D721Med (cell line): ENCODE measurements around the gene PEAK1.
"Not testable (repeated sequence)": the region's sequence is repeated elsewhere in the genome, so short reads cannot be mapped to it uniquely, and the experiment has no call there.

Source experiments
- DNase-seq: peaks from one replicate; pipeline ENCODE4 v3.0.0; 2011; ENCODE audit warnings: low spot score; ENCODE audit not compliant: insufficient read length
- FAIRE-seq: peaks from 2 replicates; lab custom pipeline; 2011; peaks lifted over from hg19 to GRCh38; lab: Jason Lieb, UNC
- CTCF ChIP-seq: IDR thresholded peaks from 2 replicates; pipeline ENCODE4 v1.5.1; 2012; ENCODE audit warnings: mild to moderate bottlenecking, control low read depth; ENCODE audit not compliant: insufficient read depth; ENCODE audit errors: missing control alignments

The PEAK1 gene

GRCh38 chr15:77168616-77169015 lies 251.3 kb downstream of the PEAK1 start:
- TF ChIP-seq CTCF = no peak
- FAIRE-seq (no peak), DNase-seq (no peak)

- DNase-seq = no peak
- no peak for TF ChIP-seq CTCF
- FAIRE-seq = no peak
These were observed 251.8 kb downstream of the PEAK1 start for GRCh38 chr15:77168141-77168540.

GRCh38 chr15:77167406-77167805 lies 252.5 kb downstream of the PEAK1 start:
- DNase-seq (no peak), FAIRE-seq (no peak)
- TF ChIP-seq CTCF = no peak

- TF ChIP-seq CTCF = no peak
- no peak for FAIRE-seq
- DNase-seq = no peak
These were observed 256.0 kb downstream of the PEAK1 start for GRCh38 chr15:77163781-77164384.

- FAIRE-seq (peak; percentile 11), DNase-seq (no peak)
- TF ChIP-seq CTCF = no peak
These were observed 256.9 kb downstream of the PEAK1 start for GRCh38 chr15:77162872-77163633.

- DNase-seq (no peak), FAIRE-seq (no peak)
- no peak for TF ChIP-seq CTCF
These were observed 259.1 kb downstream of the PEAK1 start for GRCh38 chr15:77160562-77161478.

GRCh38 chr15:77156000-77156399 lies 263.9 kb downstream of the PEAK1 start:
- not testable (repeated sequence) for DNase-seq

More at GRCh38 chr15:77156000-77156399, 263.9 kb downstream of the PEAK1 start:
- not testable (repeated sequence) for FAIRE-seq
